GM12875 (cell line): ENCODE data around the gene C12orf43.
"Not testable (repeated sequence)": the region's sequence is repeated elsewhere in the genome, so short reads cannot be mapped to it uniquely, and the experiment has no call there.

Experiments
- H3K4me3 ChIP-seq: one replicate; pipeline ENCODE4 v1.5.1; 2011; ENCODE audit warnings: low read depth, low read length, control low read depth
- TF ChIP-seq, protein P1 (sequence below): IDR thresholded peaks from 2 replicates; pipeline ENCODE4 v1.5.1; 2011; ENCODE audit warnings: low read depth, mild to moderate bottlenecking, control low read depth, inconsistent platforms, low read length, moderate library complexity, borderline replicate concordance; ENCODE audit not compliant: insufficient read depth

Gene C12orf43, protein sequence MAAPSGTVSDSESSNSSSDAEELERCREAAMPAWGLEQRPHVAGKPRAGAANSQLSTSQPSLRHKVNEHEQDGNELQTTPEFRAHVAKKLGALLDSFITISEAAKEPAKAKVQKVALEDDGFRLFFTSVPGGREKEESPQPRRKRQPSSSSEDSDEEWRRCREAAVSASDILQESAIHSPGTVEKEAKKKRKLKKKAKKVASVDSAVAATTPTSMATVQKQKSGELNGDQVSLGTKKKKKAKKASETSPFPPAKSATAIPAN

DNA sequence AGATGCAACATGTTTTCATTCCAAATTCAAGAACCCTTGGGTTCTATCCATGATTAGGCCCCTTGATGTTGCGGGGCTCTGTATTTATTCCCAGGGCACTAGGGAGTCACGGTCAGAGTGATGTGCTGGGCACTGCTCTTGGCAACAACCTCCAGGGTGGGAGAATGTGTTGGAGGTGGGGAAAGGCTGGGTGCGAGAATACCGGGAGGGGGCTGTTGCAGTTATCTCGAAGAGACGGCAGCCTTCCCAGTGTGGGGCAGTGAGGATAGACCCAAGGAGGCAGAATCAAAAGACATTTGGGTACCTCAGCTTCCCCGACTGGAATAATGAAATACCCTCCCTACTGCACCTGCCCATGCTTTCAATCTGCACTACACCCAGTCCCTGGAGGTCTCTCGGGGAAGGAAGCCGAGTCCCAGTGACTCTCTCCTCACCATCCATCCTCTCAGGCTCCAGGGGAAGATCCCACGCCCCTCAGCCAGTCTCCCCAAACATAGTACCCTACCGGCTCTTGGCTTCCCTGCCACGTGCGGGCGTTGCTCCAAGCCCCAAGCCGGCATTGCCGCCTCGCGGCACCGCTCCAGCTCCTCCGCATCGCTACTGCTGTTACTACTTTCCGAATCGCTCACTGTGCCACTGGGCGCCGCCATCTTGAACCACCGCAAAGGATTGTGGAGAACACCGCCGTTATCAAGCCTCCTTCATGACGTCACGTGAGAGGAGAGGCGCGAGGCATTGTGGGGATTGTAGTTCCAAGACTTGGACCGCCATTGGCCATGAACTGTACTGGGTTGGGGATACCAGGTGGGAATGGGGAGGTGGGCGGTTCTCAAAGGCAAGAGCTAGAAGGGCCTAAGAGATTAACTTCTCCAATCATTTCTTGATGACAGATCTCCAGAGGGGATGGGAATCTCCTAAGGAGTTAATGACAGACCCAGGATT, at the start of gene C12orf43:
Gene C12orf43, minus strand, starts transcription at position 663 of the 942 bp plus-strand sequence. Its CDS starts 13 bp downstream, at position 650.
- TF ChIP-seq, protein P1, sequence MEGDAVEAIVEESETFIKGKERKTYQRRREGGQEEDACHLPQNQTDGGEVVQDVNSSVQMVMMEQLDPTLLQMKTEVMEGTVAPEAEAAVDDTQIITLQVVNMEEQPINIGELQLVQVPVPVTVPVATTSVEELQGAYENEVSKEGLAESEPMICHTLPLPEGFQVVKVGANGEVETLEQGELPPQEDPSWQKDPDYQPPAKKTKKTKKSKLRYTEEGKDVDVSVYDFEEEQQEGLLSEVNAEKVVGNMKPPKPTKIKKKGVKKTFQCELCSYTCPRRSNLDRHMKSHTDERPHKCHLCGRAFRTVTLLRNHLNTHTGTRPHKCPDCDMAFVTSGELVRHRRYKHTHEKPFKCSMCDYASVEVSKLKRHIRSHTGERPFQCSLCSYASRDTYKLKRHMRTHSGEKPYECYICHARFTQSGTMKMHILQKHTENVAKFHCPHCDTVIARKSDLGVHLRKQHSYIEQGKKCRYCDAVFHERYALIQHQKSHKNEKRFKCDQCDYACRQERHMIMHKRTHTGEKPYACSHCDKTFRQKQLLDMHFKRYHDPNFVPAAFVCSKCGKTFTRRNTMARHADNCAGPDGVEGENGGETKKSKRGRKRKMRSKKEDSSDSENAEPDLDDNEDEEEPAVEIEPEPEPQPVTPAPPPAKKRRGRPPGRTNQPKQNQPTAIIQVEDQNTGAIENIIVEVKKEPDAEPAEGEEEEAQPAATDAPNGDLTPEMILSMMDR = no peak

DNA sequence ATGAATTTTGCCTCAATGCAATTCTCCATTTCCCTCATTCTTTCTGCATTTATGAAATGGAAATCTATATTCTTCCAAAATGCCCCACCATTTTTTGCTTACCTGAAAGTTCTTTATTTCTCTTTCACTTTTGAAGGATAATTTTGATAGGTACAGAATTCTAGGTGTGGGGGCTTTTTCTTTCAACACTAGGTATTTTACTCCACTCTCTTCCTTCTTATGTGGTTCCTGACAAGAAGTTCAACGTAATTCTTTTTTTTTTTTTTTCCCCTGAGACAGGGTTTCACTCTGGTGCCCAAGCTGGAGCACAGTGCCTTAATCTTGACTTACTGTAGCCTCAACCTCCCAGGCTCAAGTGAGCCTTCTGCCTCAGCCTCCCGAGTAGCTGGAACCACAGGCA, 49.1 kb upstream of the C12orf43 start:
- H3K4me3 ChIP-seq = no peak overlapping the region
- TF ChIP-seq, protein P1 = no peak

More for the DNA sequence above, at the start of gene C12orf43:
- peak within 1 kb of the TSS; percentile 79 for H3K4me3 ChIP-seq

DNA sequence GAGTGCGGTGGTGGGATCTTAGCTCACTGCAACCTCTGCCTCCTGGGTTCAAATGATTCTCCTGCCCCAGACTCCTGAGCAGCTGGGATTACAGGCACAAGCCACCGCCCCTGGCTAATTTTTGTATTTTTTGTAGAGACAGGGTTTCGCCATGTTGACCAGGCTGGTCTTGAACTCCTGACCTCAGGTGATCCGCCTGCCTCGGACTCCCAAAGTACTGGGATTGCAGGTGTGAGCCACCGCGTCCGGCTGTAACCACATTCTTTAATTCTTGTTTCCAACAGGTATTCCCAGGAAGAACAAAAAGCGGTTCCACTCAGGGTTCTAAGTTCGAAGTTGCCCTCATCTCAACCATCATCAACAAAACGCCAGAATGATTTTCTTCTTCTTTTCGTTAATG, 48.3 kb upstream of the C12orf43 start:
- not testable (repeated sequence) for H3K4me3 ChIP-seq

DNA sequence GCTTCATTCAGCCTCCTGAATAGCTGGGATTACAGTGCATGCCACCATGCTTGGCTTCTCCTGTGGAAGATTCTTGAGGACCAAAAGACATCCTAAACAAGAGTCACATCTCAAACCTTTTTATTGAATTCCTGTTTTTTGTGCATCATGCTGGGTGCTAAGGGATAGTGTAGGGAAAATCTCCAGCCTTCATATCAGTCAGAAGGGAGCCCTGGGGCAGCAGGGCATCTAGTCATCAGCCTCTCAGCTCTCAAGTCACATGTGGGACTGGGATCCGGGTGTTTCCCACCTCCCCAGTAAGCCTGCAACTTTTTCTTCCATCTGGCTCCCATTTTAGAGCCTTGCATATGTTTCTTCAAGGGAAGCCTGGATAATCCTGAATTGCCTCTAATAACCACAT, 47.8 kb upstream of the C12orf43 start:
- TF ChIP-seq, protein P1 = no peak
- H3K4me3 ChIP-seq = no peak overlapping the region

DNA sequence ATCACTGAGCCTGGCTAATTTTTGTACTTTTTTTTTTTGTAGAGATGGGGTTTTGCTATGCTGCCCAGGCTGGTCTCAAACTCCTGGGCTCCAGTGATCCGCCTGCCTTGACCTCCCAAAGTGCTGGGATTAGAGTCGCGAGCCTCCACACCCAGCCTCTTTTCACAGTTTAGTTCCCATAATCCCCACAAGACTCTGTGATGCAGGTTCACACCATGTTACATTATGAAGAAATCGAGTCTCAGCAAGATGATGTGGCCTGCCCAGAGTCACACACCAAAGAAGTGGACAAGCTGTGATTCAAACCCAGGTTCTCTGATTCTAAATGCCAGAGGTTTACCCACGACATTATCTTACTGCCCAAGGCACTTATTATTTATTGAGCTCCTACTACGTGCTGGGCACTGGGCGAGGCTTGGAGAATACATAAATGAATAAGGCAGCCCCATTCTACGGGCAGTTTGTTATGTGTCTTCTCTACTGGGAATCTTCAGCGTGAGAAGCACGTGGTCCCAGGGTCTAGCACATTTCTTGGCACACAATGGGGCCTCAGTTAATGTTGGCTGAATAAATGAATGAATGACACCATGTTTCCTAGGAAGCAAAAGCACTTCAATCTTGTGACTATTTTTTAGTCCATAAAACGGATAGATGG, 46.2 kb upstream of the C12orf43 start:
- TF ChIP-seq, protein P1 = no peak
- no peak overlapping the region for H3K4me3 ChIP-seq

DNA sequence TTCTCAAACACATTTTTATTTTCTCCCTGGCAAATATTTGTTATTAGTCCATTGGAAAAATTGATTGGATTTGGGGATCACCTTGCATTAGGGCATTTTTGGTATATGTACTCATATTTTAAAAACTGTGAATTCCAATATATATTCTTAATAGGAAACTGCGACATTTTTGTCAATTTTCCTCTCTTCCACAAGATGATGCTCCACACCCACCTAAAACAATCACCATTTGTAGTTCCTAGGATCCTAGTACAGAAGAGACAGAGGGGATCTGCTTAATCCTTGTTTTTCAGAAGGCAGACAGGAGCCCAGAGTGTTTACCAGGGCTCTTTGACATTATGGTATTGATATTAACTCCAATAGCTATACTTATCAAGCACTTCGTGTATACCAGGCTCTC, 45.5 kb upstream of the C12orf43 start:
- TF ChIP-seq, protein P1 = no peak
- no peak overlapping the region for H3K4me3 ChIP-seq
